ENCODE results near the gene RYR3.

The RYR3 gene

GRCh38 chr15:33467816-33468163, 157.0 kb downstream of the RYR3 start:
- H3K4ac ChIP-seq (ENCODE audit: low read depth in 1 of 2, low read length in 2 of 2), result no peak overlapping the region
- H3K4me3 ChIP-seq (ENCODE audit: insufficient read depth in 1 of 2, low read depth in 1 of 2, low read length in 2 of 2), result no peak overlapping the region
- H3K4me1 ChIP-seq (ENCODE audit: control insufficient read depth, insufficient read depth, low read depth, low read length), result peaks cover 2% of the 10 kb centered on the region
- H3K4me2 ChIP-seq (ENCODE audit: low read length, poor library complexity, severe bottlenecking), result no peak overlapping the region
- H3K79me1 ChIP-seq (replicated peaks; ENCODE audit: low read length, poor library complexity, severe bottlenecking), result no peaks in the 10 kb centered on the region
- no peak for DNase-seq
- H3K27me3 ChIP-seq (ENCODE audit: control insufficient read depth in 1 of 2, insufficient read depth in 1 of 2, low read length in 2 of 2), result peaks cover 0 to 17% of the 10 kb centered on the region in 2 experiments
- H4K91ac ChIP-seq (ENCODE audit: low read length), result no peak overlapping the region
- peaks cover 4% of the 10 kb centered on the region for H3K9me3 ChIP-seq (ENCODE audit: control insufficient read depth, low read length)
- no peak overlapping the region for H3K9ac ChIP-seq (ENCODE audit: low read length)
- no peak overlapping the region for H2BK120ac ChIP-seq (ENCODE audit: low read depth, low read length)
- no peak overlapping the region for H2AK5ac ChIP-seq (ENCODE audit: low read length, severe bottlenecking)
- no peak overlapping the region for H2BK5ac ChIP-seq (ENCODE audit: low read depth, low read length, poor library complexity, severe bottlenecking)
- H2BK12ac ChIP-seq (ENCODE audit: low read length in 2 of 2), result no peak overlapping the region
- H2BK15ac ChIP-seq (ENCODE audit: low read depth, poor library complexity, severe bottlenecking), result no peak overlapping the region
- no peak overlapping the region for H4K8ac ChIP-seq (ENCODE audit: low read length)
- no peak overlapping the region for H2AFZ ChIP-seq (ENCODE audit: low read depth, low read length)
- no peak overlapping the region for H3K18ac ChIP-seq (ENCODE audit: low read depth in 1 of 2, low read length in 2 of 2)
- 81% methylated on average over 1 of the region's 1 CpG for WGBS
- H3K27ac ChIP-seq (ENCODE audit: low read length, poor library complexity, severe bottlenecking), result no peak overlapping the region
- H3K14ac ChIP-seq (ENCODE audit: low read length in 2 of 2), result no peak overlapping the region
- H3K23ac ChIP-seq (ENCODE audit: low read length in 2 of 2), result no peak overlapping the region
- no peaks in the 10 kb centered on the region for H3K36me3 ChIP-seq (ENCODE audit: control insufficient read depth in 1 of 2, insufficient read depth in 2 of 2, low read depth in 1 of 2, low read length in 2 of 2)

DNA sequence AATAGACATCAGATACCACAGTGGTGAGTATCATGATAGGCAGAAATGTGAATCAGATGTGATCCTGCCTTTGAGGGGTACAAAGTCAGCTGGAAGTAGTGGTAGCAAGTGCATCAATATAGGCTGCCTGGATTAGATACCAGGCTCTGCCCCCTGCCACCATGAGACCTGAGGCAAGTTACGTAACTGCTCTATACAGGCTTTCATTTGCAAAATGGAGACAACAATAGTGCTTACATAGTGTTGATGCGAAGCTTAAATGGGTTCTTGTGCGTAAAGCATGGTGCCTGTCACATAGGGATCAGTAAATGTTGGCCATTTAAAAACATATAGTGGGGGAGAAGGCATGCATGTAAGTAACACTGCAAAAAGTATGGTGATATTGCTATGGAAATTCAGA, 158.0 kb downstream of the RYR3 start:
- no peak overlapping the region for H2BK120ac ChIP-seq (ENCODE audit: low read depth, low read length)
- no peak overlapping the region for H3K14ac ChIP-seq (ENCODE audit: low read length in 2 of 2)
- peaks cover 0 to 20% of the 10 kb centered on the region in 2 experiments for H3K27me3 ChIP-seq (ENCODE audit: control insufficient read depth in 1 of 2, insufficient read depth in 1 of 2, low read length in 2 of 2)
- H3K36me3 ChIP-seq (ENCODE audit: control insufficient read depth in 1 of 2, insufficient read depth in 2 of 2, low read depth in 1 of 2, low read length in 2 of 2), result no peaks in the 10 kb centered on the region
- 65% methylated on average over 3 of the region's 3 CpGs for WGBS
- H2AFZ ChIP-seq (ENCODE audit: low read depth, low read length), result no peak overlapping the region
- H2BK5ac ChIP-seq (ENCODE audit: low read depth, low read length, poor library complexity, severe bottlenecking), result no peak overlapping the region
- H3K4ac ChIP-seq (ENCODE audit: low read depth in 1 of 2, low read length in 2 of 2), result no peak overlapping the region
- no peak overlapping the region for H4K91ac ChIP-seq (ENCODE audit: low read length)
- H3K27ac ChIP-seq (ENCODE audit: low read length, poor library complexity, severe bottlenecking), result no peak overlapping the region
- no peaks in the 10 kb centered on the region for H3K79me1 ChIP-seq (replicated peaks; ENCODE audit: low read length, poor library complexity, severe bottlenecking)
- peaks cover 4% of the 10 kb centered on the region for H3K9me3 ChIP-seq (ENCODE audit: control insufficient read depth, low read length)
- no peak overlapping the region for H2BK12ac ChIP-seq (ENCODE audit: low read length in 2 of 2)
- H3K4me3 ChIP-seq (ENCODE audit: insufficient read depth in 1 of 2, low read depth in 1 of 2, low read length in 2 of 2), result no peak overlapping the region
- no peak overlapping the region for H3K18ac ChIP-seq (ENCODE audit: low read depth in 1 of 2, low read length in 2 of 2)
- no peak overlapping the region for H3K4me2 ChIP-seq (ENCODE audit: low read length, poor library complexity, severe bottlenecking)
- H3K23ac ChIP-seq (ENCODE audit: low read length in 2 of 2), result no peak overlapping the region
- H3K4me1 ChIP-seq (ENCODE audit: control insufficient read depth, insufficient read depth, low read depth, low read length), result peaks cover 3% of the 10 kb centered on the region
- no peak overlapping the region for H2AK5ac ChIP-seq (ENCODE audit: low read length, severe bottlenecking)
- H4K8ac ChIP-seq (ENCODE audit: low read length), result no peak overlapping the region
- H3K9ac ChIP-seq (ENCODE audit: low read length), result no peak overlapping the region
- H2BK15ac ChIP-seq (ENCODE audit: low read depth, poor library complexity, severe bottlenecking), result no peak overlapping the region
- no peak for DNase-seq

- no peak overlapping the region for H2BK120ac ChIP-seq (ENCODE audit: low read depth, low read length)
- no peak overlapping the region for H4K8ac ChIP-seq (ENCODE audit: low read length)
- no peaks in the 10 kb centered on the region for H3K79me1 ChIP-seq (replicated peaks; ENCODE audit: low read length, poor library complexity, severe bottlenecking)
- H3K4ac ChIP-seq (ENCODE audit: low read depth in 1 of 2, low read length in 2 of 2), result no peak overlapping the region
- no peak overlapping the region for H2AK5ac ChIP-seq (ENCODE audit: low read length, severe bottlenecking)
- H3K4me1 ChIP-seq (ENCODE audit: control insufficient read depth, insufficient read depth, low read depth, low read length), result peaks cover 4% of the 10 kb centered on the region
- H2BK15ac ChIP-seq (ENCODE audit: low read depth, poor library complexity, severe bottlenecking), result no peak overlapping the region
- H3K23ac ChIP-seq (ENCODE audit: low read length in 2 of 2), result no peak overlapping the region
- no peak overlapping the region for H3K27ac ChIP-seq (ENCODE audit: low read length, poor library complexity, severe bottlenecking)
- peaks cover 0 to 4% of the 10 kb centered on the region in 2 experiments for H3K36me3 ChIP-seq (ENCODE audit: control insufficient read depth in 1 of 2, insufficient read depth in 2 of 2, low read depth in 1 of 2, low read length in 2 of 2)
- no peak for DNase-seq
- H3K18ac ChIP-seq (ENCODE audit: low read depth in 1 of 2, low read length in 2 of 2), result no peak overlapping the region
- no peak overlapping the region for H2BK12ac ChIP-seq (ENCODE audit: low read length in 2 of 2)
- no peak overlapping the region for H4K91ac ChIP-seq (ENCODE audit: low read length)
- no peak overlapping the region for H3K9ac ChIP-seq (ENCODE audit: low read length)
- H3K14ac ChIP-seq (ENCODE audit: low read length in 2 of 2), result no peak overlapping the region
- H3K4me2 ChIP-seq (ENCODE audit: low read length, poor library complexity, severe bottlenecking), result no peak overlapping the region
- peaks cover 3% of the 10 kb centered on the region for H3K9me3 ChIP-seq (ENCODE audit: control insufficient read depth, low read length)
- H2BK5ac ChIP-seq (ENCODE audit: low read depth, low read length, poor library complexity, severe bottlenecking), result no peak overlapping the region
- no peak overlapping the region for H3K4me3 ChIP-seq (ENCODE audit: insufficient read depth in 1 of 2, low read depth in 1 of 2, low read length in 2 of 2)
- 81% methylated on average over 5 of the region's 5 CpGs for WGBS
- H3K27me3 ChIP-seq (ENCODE audit: control insufficient read depth in 1 of 2, insufficient read depth in 1 of 2, low read length in 2 of 2), result peaks cover 0 to 13% of the 10 kb centered on the region in 2 experiments
- H2AFZ ChIP-seq (ENCODE audit: low read depth, low read length), result no peak overlapping the region
Measured at GRCh38 chr15:33473005-33473404, 162.2 kb downstream of the RYR3 start.

- H3K36me3 ChIP-seq (ENCODE audit: control insufficient read depth in 1 of 2, insufficient read depth in 2 of 2, low read depth in 1 of 2, low read length in 2 of 2), result peaks cover 0 to 4% of the 10 kb centered on the region in 2 experiments
- no peak for DNase-seq
Measured at GRCh38 chr15:33473714-33474113, 162.9 kb downstream of the RYR3 start.

More at GRCh38 chr15:33473714-33474113, 162.9 kb downstream of the RYR3 start:
- H2BK120ac ChIP-seq (ENCODE audit: low read depth, low read length), result no peak overlapping the region
- H3K9ac ChIP-seq (ENCODE audit: low read length), result no peak overlapping the region
- no peaks in the 10 kb centered on the region for H3K79me1 ChIP-seq (replicated peaks; ENCODE audit: low read length, poor library complexity, severe bottlenecking)
- H3K14ac ChIP-seq (ENCODE audit: low read length in 2 of 2), result no peak overlapping the region
- no peak overlapping the region for H2BK15ac ChIP-seq (ENCODE audit: low read depth, poor library complexity, severe bottlenecking)
- H3K23ac ChIP-seq (ENCODE audit: low read length in 2 of 2), result no peak overlapping the region
- no peak overlapping the region for H3K4me2 ChIP-seq (ENCODE audit: low read length, poor library complexity, severe bottlenecking)
- no peak overlapping the region for H2AK5ac ChIP-seq (ENCODE audit: low read length, severe bottlenecking)
- 82% methylated on average over 4 of the region's 4 CpGs for WGBS
- no peak overlapping the region for H3K4ac ChIP-seq (ENCODE audit: low read depth in 1 of 2, low read length in 2 of 2)
- peaks cover 0 to 12% of the 10 kb centered on the region in 2 experiments for H3K27me3 ChIP-seq (ENCODE audit: control insufficient read depth in 1 of 2, insufficient read depth in 1 of 2, low read length in 2 of 2)
- H4K91ac ChIP-seq (ENCODE audit: low read length), result no peak overlapping the region
- no peak overlapping the region for H2AFZ ChIP-seq (ENCODE audit: low read depth, low read length)
- H3K9me3 ChIP-seq (ENCODE audit: control insufficient read depth, low read length), result peaks cover 3% of the 10 kb centered on the region
- no peak overlapping the region for H2BK12ac ChIP-seq (ENCODE audit: low read length in 2 of 2)
- H3K4me1 ChIP-seq (ENCODE audit: control insufficient read depth, insufficient read depth, low read depth, low read length), result peaks cover 4% of the 10 kb centered on the region
- H3K4me3 ChIP-seq (ENCODE audit: insufficient read depth in 1 of 2, low read depth in 1 of 2, low read length in 2 of 2), result no peak overlapping the region
- H2BK5ac ChIP-seq (ENCODE audit: low read depth, low read length, poor library complexity, severe bottlenecking), result no peak overlapping the region
- H3K18ac ChIP-seq (ENCODE audit: low read depth in 1 of 2, low read length in 2 of 2), result no peak overlapping the region
- no peak overlapping the region for H3K27ac ChIP-seq (ENCODE audit: low read length, poor library complexity, severe bottlenecking)
- H4K8ac ChIP-seq (ENCODE audit: low read length), result no peak overlapping the region

Data from mesenchymal stem cell (in vitro differentiated cells and primary cell).